Stimulated activated CD4-positive, alpha-beta T cell treated with anti-CD3 and anti-CD28 coated beads, TNF-alpha, amount 100 ng/mL, for 1 hour (primary cell): ENCODE data around the gene SIRPA.

ENCODE experiments used
- DNase-seq, 3 donors: peaks; one replicate each; pipeline ENCODE4 v3.0.0-alpha.2; 2020; ENCODE audit warnings: low read depth in 3 of 3, low spot score in 1 of 3

The SIRPA gene

GRCh38 chr20:1946762-1947534 is 51.7 kb downstream of the SIRPA start:
- no peak for DNase-seq

DNA sequence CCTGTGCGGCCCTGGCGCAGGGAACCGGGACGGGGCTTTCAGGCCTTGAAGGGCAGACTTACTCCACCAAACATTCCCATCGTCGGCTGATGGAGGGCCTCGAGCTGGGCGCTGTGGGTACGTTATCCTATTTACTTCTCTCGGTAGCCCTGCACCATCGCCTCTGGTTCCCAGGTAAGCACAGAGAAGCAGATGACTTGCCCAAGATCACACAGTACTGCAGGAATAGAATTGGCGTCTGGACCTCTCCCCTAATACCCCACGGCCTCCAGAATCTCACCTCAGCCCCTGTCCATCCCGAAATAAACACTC is 52.3 kb downstream of the SIRPA start:
- no peak for DNase-seq

DNA sequence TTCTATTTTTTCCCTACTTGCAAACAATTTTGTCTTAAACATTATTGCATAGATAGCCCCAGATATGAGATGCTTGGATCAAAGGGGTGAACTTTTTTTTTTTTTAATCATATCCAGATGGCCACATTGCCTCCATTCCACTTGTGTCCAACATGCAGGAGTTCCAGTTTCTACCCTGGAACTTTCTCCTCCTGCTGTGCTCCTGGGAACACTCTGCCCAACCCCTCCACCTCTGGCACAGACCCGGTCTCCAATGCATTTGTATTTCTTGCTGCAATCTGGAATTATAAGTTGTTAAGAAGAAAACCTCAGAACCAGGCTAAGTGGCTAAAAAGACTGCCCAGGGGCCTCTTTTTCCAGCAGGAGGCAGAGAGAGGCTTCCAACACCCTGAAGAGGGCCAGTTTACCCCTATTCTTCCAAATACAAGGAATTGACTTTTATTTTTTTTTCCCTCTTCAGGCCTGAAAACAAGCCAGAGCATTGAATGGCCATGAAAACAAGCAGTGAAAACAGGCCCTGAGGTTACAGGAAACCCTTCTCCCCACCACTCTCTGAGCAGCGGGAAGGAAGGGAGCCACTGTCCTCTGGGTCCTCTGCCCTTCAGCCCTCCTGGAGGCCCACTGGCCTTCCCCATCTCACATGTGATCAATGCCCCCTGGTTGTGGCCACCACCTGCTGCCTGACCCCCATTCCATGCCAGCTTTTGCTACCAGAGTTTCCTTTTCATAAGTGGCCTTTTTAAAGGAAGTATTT is 54.3 kb downstream of the SIRPA start:
- DNase-seq = no peak

DNA sequence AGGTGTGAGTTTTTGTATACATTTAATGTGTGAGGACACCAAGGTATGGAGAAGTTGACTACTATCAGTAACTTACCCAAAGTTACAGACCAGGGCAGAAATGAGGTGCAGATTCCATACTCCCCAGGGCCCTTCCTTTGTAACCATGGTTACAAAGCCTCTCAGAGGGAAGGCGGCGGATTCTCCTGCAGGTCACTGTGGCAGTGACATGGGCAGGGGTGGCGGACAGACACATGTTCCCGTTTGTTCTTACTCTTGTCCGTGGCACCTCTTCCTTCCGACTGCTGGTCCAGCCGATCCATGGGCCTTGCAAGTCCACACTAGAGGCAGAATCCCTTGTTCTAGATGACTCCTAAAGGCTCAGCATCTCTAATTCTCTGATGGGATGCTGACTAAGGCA is 55.6 kb downstream of the SIRPA start:
- no peak for DNase-seq

GRCh38 chr20:1951436-1952115 is 56.4 kb downstream of the SIRPA start:
- no peak for DNase-seq

DNA sequence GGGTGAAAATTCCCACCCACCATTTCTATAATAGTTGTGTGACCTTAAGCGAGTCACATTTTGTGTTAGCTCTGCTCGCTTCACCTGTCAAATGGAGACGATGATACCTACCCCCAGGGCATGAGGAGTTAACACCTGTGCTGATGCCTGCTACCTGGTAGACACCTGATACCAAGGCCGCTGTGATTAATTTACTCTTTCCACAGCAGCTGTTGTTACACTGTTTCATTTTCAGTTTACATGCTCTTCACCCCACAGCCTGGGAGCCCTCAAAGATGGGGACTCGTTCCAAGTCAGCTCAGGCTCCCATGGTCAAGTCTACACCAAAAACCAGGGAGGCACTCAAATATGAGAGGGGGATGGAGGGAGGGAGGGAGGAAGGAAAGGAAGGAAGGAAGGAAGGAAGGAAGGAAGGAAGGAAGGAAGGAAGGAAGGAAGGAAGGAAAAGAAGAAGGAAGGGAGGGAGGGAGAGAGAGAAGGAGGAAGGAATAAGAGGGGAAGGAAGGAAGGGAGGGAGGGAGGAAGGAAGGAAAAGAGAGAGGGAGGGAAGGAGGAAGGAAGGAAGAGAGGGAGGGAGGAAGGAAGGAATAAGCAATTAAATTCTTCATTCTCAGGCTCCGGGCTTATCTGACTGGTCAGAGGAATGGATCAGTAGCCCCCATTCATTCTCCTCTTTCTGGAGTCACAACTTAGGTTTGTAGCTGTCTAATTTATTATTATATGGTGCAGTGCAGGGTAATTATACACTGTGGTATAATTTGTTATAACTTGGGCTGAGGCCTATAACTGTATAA is 57.7 kb downstream of the SIRPA start:
- DNase-seq = no peak

DNA sequence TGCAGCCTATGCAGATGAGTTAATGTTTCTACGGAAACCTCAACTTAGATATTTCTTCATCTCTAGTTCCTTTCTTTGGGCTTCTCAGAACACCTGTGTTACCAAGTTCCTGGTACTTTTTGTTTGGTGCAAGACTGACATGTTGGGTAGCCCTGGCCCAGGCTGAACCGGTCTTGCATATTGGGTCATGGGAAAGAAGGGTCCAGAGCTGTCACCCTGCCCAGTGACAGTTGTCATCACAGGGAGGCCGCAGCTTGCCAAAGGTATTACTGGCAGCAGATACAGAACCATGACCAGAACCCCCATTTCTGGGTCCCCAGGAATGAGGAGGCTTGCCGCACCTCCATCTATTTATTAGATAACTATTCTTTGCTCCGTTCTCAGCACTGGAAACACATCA is 58.4 kb downstream of the SIRPA start:
- no peak for DNase-seq

GRCh38 chr20:1955217-1955616 is 60.0 kb downstream of the SIRPA start:
- no peak for DNase-seq

GRCh38 chr20:1958426-1958825 is 63.2 kb downstream of the SIRPA start:
- DNase-seq = no peak

DNA sequence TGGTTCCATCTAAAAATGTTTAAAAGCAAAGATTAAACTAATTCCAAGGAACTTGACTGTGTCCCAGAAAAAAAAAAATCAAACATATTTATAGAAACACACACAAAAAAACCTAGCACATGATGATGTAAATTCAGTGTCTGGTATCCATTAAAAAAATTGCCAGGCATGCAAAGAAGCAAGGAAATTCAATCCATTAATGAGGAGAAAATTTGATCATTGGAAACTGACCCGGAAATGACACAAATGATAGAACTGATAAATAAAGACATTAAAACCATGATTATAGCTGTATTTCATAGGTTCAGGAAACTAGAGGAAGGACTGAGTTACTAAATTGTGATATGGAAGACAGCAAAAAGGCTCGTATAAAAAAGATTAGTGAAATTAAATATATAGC is 63.9 kb downstream of the SIRPA start:
- no peak for DNase-seq

DNA sequence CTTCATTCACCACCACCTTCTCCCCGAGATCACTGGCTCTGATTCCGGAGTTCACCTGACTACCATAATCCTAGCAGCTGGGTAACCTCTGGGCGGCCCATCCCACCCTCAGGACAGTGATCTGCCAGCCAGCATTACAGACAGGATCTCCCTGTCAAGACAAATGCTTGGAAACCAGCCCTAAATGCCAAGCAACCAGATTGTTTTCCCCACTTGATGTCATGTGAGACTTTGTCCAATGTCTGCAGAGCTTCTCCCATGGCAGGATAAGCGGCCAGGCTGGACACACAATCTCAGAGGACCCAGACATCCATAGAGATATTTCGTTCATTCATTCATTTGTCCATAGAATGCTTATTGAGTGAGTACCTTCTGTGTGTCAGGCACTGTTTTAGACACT is 66.2 kb downstream of the SIRPA start:
- no peak for DNase-seq

DNA sequence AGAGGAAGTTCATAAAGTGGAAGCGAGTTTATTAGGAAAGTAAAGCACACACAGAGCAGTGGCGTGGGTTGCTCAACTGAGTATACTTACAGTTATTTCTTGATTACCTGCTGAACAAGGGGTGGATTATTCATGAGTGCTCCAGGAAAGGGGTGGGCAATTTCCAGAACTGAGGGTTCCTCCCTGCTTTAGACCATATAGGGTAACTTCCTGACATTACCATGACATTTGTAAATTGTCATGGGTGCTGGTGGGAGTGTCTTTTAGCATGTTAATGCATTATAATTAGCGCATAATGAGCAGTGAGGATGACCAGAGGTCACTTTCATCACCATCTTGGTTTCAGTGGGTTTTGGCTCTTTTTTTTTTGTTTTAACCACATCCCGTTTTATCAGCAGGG is 68.9 kb downstream of the SIRPA start:
- no peak for DNase-seq

DNA sequence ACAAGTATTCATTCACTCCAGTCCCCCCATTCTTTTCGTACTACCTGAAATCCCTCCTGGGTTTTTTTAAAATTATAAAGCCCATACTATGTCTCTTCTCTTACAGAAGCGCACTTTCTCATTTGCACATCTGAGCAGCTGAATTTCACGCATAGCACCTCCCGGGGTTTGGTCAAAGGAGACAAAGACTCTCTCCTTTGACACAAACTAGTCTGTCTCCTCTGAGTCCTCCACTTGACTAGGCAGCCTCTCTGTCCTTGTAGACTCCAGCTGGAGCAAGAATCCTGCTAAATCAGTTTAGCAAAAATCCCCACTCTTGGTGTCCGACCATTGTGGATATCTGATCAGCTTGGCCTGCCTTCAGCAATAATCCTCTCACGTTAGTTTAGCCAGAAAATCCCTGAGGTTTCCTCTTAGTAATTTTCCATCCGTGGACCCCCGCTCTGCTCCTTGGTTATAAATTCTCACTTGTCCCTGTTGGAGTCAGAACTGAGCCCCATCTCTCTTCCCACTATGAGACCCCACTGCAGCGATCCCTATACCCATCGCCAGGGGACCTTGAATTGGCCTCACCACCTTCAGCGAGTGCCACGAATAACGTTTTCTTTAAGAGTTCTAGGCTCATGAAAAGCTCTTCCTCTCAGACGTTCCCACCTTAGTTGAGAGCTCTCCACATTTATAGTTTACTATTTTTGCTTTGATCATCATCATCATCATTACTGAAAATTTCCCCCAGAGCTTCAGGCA is 69.6 kb downstream of the SIRPA start:
- DNase-seq = no peak

- peak; percentile 23 to 90 (median 43) for DNase-seq
Measured at GRCh38 chr20:1965520-1966351, 70.5 kb downstream of the SIRPA start.

DNA sequence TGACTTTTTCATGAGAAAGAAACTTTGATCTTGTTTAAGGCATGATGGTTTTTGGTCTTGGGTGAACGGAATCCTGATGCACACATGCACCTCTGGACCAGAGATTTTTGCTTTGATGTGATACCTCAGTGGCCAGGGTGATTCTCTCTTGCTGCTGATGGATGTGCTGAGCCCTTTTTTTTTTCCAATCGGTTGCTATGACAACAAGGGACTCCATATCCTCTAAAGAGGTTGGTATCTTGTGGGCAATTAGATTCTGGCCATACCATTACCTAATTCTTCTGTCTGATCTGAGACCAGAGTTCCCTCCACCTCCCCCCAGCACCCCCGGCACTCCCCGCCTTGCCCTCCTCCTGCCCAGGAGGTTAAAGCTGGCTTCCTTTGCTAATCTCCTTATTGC is 73.8 kb downstream of the SIRPA start:
- DNase-seq = no peak

GRCh38 chr20:1971893-1972586 is 76.8 kb downstream of the SIRPA start:
- no peak for DNase-seq

- DNase-seq = no peak
Measured at GRCh38 chr20:1973601-1974440, 78.6 kb downstream of the SIRPA start.

- DNase-seq = no peak
Measured at GRCh38 chr20:1975291-1975690, 80.1 kb downstream of the SIRPA start.
